ENCODE data around the gene PSMD5.
A peak's percentile ranks its signal among the peaks of the same experiment; 100 is the strongest.

Gene PSMD5

GRCh38 chr9:120874226-120875194 is 31.8 kb upstream of the PSMD5 start:
- DNase-seq: no peak

DNA sequence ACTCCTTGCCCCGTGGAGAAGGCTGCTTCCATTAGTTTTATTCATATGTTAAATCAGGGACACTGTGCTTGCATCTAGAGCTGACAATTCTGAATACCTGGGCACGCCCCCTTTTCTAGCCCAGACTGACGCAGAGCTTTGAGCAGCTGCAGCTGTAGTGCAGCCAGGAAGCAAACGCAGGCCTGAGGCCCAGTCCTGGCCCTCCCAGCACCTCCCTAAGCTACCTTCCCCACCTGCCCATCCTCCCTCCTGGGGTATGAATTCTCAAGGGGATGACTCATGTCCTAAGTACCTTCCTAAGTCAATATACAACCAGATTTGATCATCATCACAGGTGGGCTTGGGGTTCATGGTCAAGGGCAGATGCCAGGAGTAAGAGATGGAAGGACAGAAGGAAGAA is 30.8 kb upstream of the PSMD5 start:
- DNase-seq: no peak

- no peak for DNase-seq
Measured at GRCh38 chr9:120872791-120873502, 30.2 kb upstream of the PSMD5 start.

GRCh38 chr9:120870206-120870605 is 27.5 kb upstream of the PSMD5 start:
- no peak for DNase-seq

GRCh38 chr9:120869726-120870125 is 27.0 kb upstream of the PSMD5 start:
- no peak for DNase-seq

GRCh38 chr9:120869360-120869687 is 26.6 kb upstream of the PSMD5 start:
- no peak for DNase-seq

DNA sequence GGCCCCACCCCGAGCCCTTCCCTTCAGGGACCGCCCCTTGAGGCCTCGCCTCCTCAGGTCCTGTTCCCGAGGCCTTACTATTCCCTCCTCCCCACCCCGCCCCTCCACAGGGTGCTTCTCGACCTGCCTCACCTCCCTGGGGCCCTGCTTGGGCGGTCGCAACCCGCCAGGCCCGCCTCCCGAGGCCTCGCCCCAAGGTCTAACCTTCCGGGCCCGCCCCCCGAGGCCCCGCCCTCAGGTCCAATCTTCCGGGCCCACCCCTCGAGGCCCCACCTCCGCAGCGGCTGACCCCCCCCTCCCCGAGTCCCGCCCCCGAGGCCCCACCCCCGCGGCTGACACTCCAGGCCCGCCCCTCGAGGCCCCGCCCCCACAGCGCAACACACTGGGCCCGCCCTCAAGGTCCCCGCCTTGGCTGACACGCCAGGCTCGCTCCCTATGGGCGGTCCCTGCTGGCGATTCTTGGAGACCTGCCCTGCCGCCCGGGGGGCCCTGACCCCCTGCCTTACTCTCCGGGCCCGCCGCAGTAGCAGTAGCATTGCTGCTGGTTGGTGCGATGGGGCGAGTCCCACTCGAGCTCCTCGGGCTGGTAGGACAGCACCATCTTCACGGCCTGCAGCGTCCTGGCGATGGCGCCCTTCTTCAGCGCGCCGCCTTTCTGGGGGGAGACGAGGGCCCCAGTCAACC is 26.1 kb upstream of the PSMD5 start:
- peak; percentile 95 to 97 for DNase-seq

DNA sequence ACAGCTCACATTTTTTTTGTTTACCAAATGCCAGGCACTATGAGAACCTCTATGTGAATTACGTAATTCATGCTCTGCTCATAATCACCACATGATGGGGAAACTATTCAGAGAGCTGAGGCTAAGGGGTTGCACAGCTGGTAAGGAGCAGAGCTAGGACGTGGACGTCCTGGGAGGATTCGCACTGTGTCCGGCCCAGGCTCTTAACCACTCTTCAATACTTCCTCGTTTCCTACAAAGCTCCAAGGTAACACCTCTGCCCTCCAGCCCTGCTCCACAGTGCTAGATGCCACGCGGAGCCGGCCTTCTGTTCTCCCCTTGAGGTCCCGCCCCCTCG is 25.6 kb upstream of the PSMD5 start:
- DNase-seq: peak in 1 of 2 donors; percentile 86

DNA sequence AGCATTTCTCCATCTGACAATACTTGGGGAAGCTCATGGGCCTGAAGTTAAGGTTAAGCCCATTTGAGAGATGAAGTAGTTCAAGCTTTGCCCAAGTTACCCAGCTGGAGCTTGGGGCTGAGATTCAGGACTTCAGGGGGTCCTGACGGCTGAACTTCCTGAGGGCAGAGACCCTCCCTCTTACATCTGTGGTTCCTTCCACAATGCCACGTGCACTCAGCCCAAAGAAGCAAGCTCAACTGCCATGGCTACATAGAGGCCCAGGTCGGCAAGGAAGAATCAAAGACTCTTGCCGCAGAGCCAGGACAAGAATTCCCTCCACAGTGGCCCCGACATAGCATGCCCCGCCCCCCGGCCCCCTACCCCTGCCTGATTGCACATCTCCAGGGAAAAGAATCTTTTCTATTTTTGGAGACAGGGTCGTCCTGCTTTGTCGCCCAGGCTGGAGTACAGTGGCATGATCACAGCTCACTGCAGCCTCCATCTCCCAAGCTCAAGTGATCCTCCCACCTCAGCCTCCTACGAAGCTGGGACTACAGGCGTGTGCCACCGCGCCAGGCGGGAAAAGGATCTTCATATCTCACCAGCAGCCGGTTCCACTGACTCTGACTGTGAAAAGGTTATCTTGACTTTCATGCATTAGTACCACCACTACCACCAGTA is 25.1 kb upstream of the PSMD5 start:
- no peak for DNase-seq

GRCh38 chr9:120866651-120867050 is 23.9 kb upstream of the PSMD5 start:
- DNase-seq: no peak

DNA sequence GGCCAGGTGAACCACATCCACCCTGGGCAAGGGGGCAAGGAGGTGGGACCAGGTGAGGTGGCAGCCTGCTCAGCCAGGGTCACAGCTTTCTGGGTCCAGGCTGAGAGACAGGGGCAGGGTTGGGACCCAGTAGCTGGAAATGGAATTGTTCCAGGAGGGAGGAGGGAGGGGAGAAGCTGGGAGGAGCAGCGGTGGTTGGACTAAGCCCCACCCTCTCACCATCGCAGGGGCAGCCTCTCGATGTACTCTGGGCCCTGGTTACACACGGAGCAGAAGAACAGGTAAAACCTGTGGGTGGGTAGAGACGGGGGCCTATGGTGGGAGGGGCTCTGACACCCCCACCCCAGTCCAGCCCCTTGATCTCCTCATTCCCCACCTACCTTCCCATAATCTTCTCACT is 23.1 kb upstream of the PSMD5 start:
- DNase-seq: no peak

- no peak for DNase-seq
Measured at GRCh38 chr9:120865176-120865575, 22.5 kb upstream of the PSMD5 start.

DNA sequence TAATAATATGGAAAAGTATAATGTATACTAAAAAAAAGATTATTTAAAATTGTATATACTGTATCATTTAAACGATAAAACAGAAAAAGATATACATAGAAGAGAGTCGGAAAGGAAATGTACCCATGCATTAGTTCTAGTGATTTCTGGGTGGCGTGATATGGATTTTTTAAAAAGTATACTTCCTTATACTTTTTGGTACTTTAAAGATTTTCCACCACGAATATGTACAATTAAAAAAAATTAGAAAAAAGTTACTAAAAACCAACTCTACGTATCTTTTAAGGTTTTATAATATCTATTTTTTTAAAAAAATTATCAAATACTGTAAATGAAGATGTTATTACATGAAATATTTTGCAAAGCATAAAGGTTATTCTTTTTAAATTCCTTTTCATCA is 22.0 kb upstream of the PSMD5 start:
- no peak for DNase-seq

GRCh38 chr9:120863833-120864232 is 21.1 kb upstream of the PSMD5 start:
- DNase-seq: no peak

DNA sequence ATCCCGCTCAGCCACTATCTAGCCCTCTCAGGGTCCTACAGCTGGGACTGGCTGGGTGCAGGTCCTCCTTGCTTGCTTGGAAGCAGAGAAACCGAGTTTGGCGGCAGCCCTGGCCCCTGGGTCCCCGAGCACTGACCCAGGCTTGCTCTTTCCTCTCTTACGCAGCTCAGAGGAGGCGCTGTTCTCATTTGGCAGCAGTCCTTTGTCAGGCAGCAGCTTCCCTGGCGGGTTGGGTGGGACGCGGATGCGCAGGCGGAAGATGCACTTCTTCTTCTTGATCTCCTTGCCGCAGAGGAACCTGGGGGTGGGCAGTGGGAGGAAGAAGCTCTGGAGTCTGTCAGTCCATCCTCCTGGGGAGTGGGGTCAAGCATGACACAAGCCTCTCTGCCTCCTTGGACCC is 19.7 kb upstream of the PSMD5 start:
- peak; percentile 25 to 53 for DNase-seq

- no peak for DNase-seq
Measured at GRCh38 chr9:120861935-120862334, 19.2 kb upstream of the PSMD5 start.

DNA sequence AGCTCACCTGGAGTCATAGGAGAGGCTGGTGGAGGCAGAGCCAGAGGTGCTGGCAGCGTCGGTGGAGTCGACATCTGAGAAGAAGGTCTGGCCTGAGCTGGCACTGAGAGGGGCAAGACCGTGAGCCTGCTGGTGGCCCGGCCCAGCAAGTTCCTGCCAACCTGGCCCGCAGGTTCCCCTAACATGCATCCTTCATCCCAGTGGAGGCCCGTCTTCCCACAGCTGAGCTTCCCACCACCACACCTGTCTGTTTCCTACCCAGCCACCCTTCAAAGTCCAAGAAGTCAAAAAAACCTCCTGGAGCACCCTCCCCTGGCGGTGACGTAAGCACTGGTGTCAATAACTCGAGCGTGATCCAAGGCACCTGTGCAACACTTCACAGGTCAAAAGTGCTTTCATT is 17.4 kb upstream of the PSMD5 start:
- no peak for DNase-seq

- DNase-seq: no peak
Measured at GRCh38 chr9:120859361-120859760, 16.6 kb upstream of the PSMD5 start.

DNA sequence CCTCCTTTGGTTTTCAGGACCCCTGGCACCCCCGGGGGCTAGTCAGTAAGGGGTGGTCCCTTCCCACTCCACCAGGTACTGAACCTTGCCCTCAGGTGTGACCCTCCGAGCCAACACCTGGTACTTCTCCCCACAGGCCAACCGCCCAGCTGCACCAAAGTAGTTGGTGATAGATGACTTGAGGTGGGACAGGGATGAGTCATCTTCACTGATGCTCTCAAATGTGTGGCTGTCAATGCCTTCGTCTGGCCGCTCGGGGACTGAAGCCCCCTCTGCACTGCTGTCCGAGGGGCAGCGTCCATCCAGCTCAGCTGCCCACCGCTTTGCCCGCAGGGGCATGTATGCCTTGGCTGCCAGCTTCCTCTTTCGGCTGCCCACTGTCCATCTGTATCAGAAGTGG is 15.2 kb upstream of the PSMD5 start:
- no peak for DNase-seq

DNA sequence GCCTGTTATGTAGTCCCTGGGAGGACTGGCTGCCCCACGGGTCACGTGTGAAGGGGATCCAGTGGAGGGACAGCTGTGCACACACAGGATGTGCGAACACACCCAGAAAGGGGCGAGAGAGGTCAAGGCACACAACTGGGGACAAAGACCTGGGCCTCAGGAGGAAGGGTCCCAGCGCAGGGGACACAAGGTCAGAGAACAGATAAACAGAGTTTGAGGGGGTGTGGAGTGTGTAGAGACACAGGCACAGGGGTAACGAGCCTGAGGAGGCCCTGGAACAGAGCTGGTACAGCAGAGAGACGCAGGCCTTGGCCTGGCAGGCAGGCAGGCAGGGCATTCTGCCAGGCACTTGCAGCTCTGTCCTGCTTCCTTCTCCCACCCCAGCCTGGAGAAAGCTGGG is 14.8 kb upstream of the PSMD5 start:
- DNase-seq: no peak

DNA sequence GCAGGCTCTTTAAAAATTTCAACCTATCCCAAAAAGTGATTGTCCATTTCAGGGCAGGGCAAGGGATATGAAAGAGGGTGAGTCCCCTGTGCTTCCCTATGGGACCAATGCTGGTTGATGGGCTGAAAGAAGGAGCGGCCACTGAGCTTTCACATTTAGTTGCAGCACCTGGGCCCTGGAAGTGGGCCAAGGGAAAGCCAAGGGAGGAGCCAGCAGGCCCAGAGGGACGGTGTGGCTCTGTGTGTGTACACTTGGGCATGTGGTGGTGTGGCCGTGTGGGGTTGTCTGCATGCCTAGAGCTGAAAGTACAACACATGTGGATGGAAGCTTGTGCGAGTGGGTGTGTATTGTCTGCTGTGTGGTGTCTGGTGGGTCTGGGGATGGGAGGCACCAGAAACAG is 14.0 kb upstream of the PSMD5 start:
- no peak for DNase-seq

DNA sequence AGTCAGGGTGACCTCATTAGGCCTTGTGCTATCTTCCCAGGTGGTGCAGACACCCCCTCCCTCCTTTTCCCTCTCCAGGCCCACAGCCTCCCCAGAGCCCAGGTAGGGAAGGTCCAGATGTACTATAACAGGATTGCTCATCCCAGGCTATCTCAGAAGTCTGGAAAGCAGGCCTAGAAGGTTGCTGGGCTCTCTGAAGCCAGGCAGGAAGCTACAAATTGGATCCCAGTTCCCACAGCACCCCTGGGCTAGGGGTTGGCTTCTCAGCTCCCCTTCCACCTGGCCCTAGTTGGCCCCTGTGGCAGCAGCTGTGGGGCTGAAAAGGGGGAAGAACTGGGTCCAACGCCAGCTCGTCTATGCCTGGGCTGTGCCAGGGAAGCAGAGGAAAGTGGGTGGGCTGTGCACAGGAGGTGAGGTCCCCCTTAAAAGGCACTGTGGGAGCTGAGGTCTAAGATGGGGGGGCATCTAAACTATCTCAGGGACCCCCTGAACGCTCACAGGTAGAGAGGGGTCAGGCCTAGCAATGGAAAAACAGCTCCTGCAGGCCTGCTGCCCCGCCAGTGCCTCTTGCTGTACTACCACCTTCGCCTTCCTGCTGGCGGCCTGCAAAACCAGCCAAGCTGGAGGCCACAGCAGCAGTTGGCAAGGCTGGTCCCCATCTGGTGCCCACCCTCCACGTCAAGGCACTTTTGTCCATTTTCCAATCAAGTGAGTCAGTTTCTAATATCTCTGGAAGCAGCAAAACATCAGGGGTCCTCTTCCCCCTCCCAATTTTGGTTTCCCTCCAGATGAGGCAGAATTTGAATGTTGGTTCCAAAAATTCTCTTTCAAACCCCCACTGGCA is 13.3 kb upstream of the PSMD5 start:
- no peak for DNase-seq

All from inflammatory macrophage treated with lipopolysaccharide for 1 hour (primary cell).